Measurements from ENCODE around the gene SKAP1. TPM values are rescaled to one million over a fixed set of nuclear protein-coding genes. Genes with fewer than 3 reads are reported as not detected.
"Not testable (repeated sequence)": the region's sequence is repeated elsewhere in the genome, so short reads cannot be mapped to it uniquely, and the experiment has no call there.

Gene SKAP1
- polyA plus RNA-seq, 12 donors = 0.31 to 0.98 (median 0.48) TPM; not detected in 3

GRCh38 chr17:48211011-48211410, 219.0 kb downstream of the SKAP1 start:
- no peak for DNase-seq

GRCh38 chr17:48209973-48210372, 220.0 kb downstream of the SKAP1 start:
- no peak for DNase-seq

- DNase-seq = no peak
Observed at GRCh38 chr17:48207776-48208544, 222.1 kb downstream of the SKAP1 start.

GRCh38 chr17:48207036-48207435, 223.0 kb downstream of the SKAP1 start:
- not testable (repeated sequence) for DNase-seq

- no peak for DNase-seq
Observed at GRCh38 chr17:48202959-48203358, 227.1 kb downstream of the SKAP1 start.

- DNase-seq = no peak
Observed at GRCh38 chr17:48198950-48199541, 231.0 kb downstream of the SKAP1 start.

GRCh38 chr17:48195910-48196309, 234.1 kb downstream of the SKAP1 start:
- DNase-seq = no peak

GRCh38 chr17:48194097-48194550, 235.9 kb downstream of the SKAP1 start:
- no peak for DNase-seq

GRCh38 chr17:48192321-48192731, 237.7 kb downstream of the SKAP1 start:
- no peak for DNase-seq

GRCh38 chr17:48191362-48191761, 238.7 kb downstream of the SKAP1 start:
- no peak for DNase-seq

- DNase-seq = no peak
Observed at GRCh38 chr17:48190871-48191270, 239.1 kb downstream of the SKAP1 start.

- DNase-seq = no peak
Observed at GRCh38 chr17:48187872-48188608, 242.0 kb downstream of the SKAP1 start.

- not testable (repeated sequence) for DNase-seq
Observed at GRCh38 chr17:48186317-48186716, 243.7 kb downstream of the SKAP1 start.

- no peak for DNase-seq
Observed at GRCh38 chr17:48184721-48185120, 245.3 kb downstream of the SKAP1 start.

GRCh38 chr17:48181653-48182052, 248.4 kb downstream of the SKAP1 start:
- no peak for DNase-seq

- DNase-seq = no peak
Observed at GRCh38 chr17:48180842-48181629, 249.0 kb downstream of the SKAP1 start.

GRCh38 chr17:48179071-48179945, 250.7 kb downstream of the SKAP1 start:
- DNase-seq = no peak

- no peak for DNase-seq
Observed at GRCh38 chr17:48178317-48178716, 251.7 kb downstream of the SKAP1 start.

- DNase-seq = no peak
Observed at GRCh38 chr17:48177816-48178215, 252.2 kb downstream of the SKAP1 start.

GRCh38 chr17:48176471-48176855, 253.6 kb downstream of the SKAP1 start:
- DNase-seq = no peak
